Muscle layer of colon (tissue), 2 donors: ENCODE data around the gene SEPSECS.

ENCODE experiments used
- H3K27ac ChIP-seq: one replicate; pipeline ENCODE4 v1.7.0; 2013; ENCODE audit warnings: low read depth, mild to moderate bottlenecking, low read length, moderate library complexity
- H3K27me3 ChIP-seq, 2 donors: one replicate each; pipeline ENCODE4 v1.7.0; 2013; ENCODE audit warnings: low read length in 2 of 2, mild to moderate bottlenecking in 2 of 2; ENCODE audit not compliant: insufficient read depth in 2 of 2, control insufficient read depth in 1 of 2
- H3K36me3 ChIP-seq: one replicate; pipeline ENCODE4 v1.7.0; 2013; ENCODE audit warnings: mild to moderate bottlenecking, low read length; ENCODE audit not compliant: insufficient read depth
- H3K4me1 ChIP-seq: one replicate; pipeline ENCODE4 v1.7.0; 2013; ENCODE audit warnings: mild to moderate bottlenecking, low read length; ENCODE audit not compliant: insufficient read depth
- H3K4me3 ChIP-seq, 2 donors: one replicate each; pipeline ENCODE4 v1.7.0; 2013; ENCODE audit warnings: low read length in 2 of 2, low read depth in 1 of 2, mild to moderate bottlenecking in 1 of 2, moderate library complexity in 1 of 2
- H3K9ac ChIP-seq: one replicate; pipeline ENCODE4 v1.7.0; 2013; ENCODE audit warnings: low read length
- H3K9me3 ChIP-seq: one replicate; pipeline ENCODE4 v1.7.0; 2013; ENCODE audit warnings: mild to moderate bottlenecking, low read length
- donor health status: abdominal sarcoma.
- donor health status: Adenocarcinoma of cecum.

SEPSECS gene

GRCh38 chr4:25159837-25160713 is at the start of gene SEPSECS:
Gene SEPSECS (minus strand): TSS chr4:25160449. CDS start chr4:25160369, 80 bp downstream.
- Histone ChIP-seq H3K27me3 (no peaks in the 10 kb centered on the region), H3K9me3 (no peaks in the 10 kb centered on the region), H3K9ac (peak within 1 kb of the TSS; percentile 97), H3K4me1 (peaks cover 11% of the 10 kb centered on the region), H3K27ac (peak within 1 kb of the TSS; percentile 86), H3K4me3 (peak within 1 kb of the TSS; percentile 84 to 96), H3K36me3 (no peaks in the 10 kb centered on the region)

DNA sequence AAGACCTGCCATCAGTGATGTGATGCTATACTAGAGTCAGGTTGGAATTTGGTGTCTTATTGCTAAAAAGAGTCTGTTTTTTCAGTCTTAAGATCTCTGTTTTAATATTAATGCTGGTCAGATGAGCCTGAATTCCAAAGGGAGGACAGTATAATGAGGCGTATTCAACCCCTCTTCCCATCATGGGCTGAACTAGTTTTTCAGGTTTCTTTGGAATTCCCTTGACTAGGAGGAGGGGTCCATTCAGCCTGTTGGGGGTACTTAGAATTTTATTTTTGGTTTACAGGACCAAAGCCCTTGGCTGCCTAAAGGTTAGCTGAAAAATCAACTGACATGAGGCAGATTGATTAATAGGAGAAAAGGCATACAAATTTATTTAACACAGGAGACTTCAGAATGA is 49.5 kb upstream of the SEPSECS start:
- H3K4me3 ChIP-seq, result no peak overlapping the region
- no peaks in the 10 kb centered on the region for H3K27me3 ChIP-seq
- H3K9ac ChIP-seq, result no peak overlapping the region
- H3K9me3 ChIP-seq, result peaks cover 12% of the 10 kb centered on the region
- H3K4me1 ChIP-seq, result no peaks in the 10 kb centered on the region
- no peak overlapping the region for H3K27ac ChIP-seq
- H3K36me3 ChIP-seq, result no peaks in the 10 kb centered on the region

DNA sequence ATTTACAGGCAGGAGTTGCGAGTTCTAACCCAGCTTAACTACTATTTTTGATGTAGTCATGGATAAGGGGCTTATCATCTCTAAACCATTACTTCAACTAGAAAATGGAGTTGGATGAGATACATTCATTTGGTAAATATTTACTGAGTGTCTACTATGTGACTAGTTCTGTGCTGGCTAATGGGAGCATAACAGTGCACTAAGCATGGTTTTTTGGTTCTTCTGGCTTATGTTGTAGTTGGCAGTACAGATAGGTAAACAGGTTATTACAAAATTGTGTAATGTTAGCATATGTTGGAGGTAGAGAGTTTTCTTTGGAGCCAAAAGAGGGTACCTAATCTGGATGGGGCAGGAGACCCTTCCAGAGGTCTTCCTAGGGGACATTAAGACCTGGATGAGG is 47.7 kb upstream of the SEPSECS start:
- H3K36me3 ChIP-seq, result no peaks in the 10 kb centered on the region
- no peak overlapping the region for H3K9ac ChIP-seq
- H3K4me1 ChIP-seq, result no peaks in the 10 kb centered on the region
- peaks cover 10% of the 10 kb centered on the region for H3K9me3 ChIP-seq
- no peaks in the 10 kb centered on the region for H3K27me3 ChIP-seq
- no peak overlapping the region for H3K27ac ChIP-seq
- no peak overlapping the region for H3K4me3 ChIP-seq

GRCh38 chr4:25198713-25199112 is 38.5 kb upstream of the SEPSECS start:
- H3K9ac ChIP-seq, result no peak overlapping the region

GRCh38 chr4:25190407-25190806 is 30.2 kb upstream of the SEPSECS start:
- no peaks in the 10 kb centered on the region for H3K27me3 ChIP-seq
- no peaks in the 10 kb centered on the region for H3K4me1 ChIP-seq
- H3K27ac ChIP-seq, result no peak overlapping the region
- H3K36me3 ChIP-seq, result no peaks in the 10 kb centered on the region
- no peaks in the 10 kb centered on the region for H3K9me3 ChIP-seq
- no peak overlapping the region for H3K4me3 ChIP-seq
- H3K9ac ChIP-seq, result no peak overlapping the region

More at GRCh38 chr4:25198713-25199112, 38.5 kb upstream of the SEPSECS start:
- H3K4me3 ChIP-seq, result no peak overlapping the region
- no peak overlapping the region for H3K27ac ChIP-seq
- H3K4me1 ChIP-seq, result no peaks in the 10 kb centered on the region
- no peaks in the 10 kb centered on the region for H3K9me3 ChIP-seq
- no peaks in the 10 kb centered on the region for H3K27me3 ChIP-seq
- no peaks in the 10 kb centered on the region for H3K36me3 ChIP-seq

DNA sequence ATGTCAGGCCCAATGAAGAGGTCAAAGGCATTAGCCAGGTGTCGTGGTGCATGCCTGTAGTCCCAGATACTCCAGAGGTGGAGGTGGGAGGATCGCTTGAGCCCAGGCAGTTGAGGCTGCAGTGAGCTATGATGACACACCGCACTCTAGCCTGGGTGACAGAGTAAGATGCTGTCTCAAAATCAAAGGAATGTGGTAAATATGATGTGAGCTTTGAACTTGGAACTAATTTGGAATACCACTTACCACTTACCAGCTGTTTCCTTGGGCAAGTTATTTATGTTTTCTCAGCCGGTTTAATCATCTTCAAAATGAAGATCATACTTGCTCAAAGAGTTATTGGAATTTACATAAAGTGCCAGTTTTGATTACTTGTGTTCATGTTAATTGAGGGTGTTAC is 23.8 kb upstream of the SEPSECS start:
- Histone ChIP-seq H3K9me3 (no peaks in the 10 kb centered on the region), H3K4me1 (no peaks in the 10 kb centered on the region), H3K27ac (no peak overlapping the region), H3K27me3 (no peaks in the 10 kb centered on the region), H3K36me3 (no peaks in the 10 kb centered on the region), H3K4me3 (no peak overlapping the region), H3K9ac (no peak overlapping the region)

DNA sequence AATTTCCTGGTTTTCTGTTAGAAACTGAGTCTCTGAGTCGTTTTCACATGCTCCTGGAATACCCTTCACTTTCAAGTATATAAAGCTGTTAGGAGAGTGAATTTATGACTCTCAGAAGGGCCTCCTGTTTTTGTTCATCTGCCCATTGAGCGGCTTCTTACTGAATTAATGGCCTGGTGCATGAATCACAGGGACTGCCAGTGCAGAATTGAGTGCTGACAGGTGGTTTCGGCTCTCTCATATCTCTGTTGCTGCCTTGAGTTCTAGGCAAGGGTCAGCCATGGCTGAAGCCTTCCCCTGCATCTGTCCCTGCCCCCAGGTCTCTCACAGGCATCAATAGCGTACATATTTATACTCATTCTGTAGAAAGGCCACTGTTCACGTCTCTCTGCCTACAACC is 22.7 kb upstream of the SEPSECS start:
- no peaks in the 10 kb centered on the region for H3K27me3 ChIP-seq
- no peak overlapping the region for H3K27ac ChIP-seq
- no peaks in the 10 kb centered on the region for H3K4me1 ChIP-seq

GRCh38 chr4:25180524-25181131 is 20.4 kb upstream of the SEPSECS start:
- H3K4me1 ChIP-seq, result no peaks in the 10 kb centered on the region
- no peaks in the 10 kb centered on the region for H3K9me3 ChIP-seq
- H3K27ac ChIP-seq, result no peak overlapping the region
- H3K27me3 ChIP-seq, result no peaks in the 10 kb centered on the region
- H3K4me3 ChIP-seq, result no peak overlapping the region
- H3K9ac ChIP-seq, result no peak overlapping the region
- H3K36me3 ChIP-seq, result no peaks in the 10 kb centered on the region

More for the DNA sequence above, 22.7 kb upstream of the SEPSECS start:
- H3K9ac ChIP-seq, result no peak overlapping the region
- no peak overlapping the region for H3K4me3 ChIP-seq
- no peaks in the 10 kb centered on the region for H3K9me3 ChIP-seq
- H3K36me3 ChIP-seq, result no peaks in the 10 kb centered on the region

GRCh38 chr4:25178838-25179261 is 18.6 kb upstream of the SEPSECS start:
- no peak overlapping the region for H3K27ac ChIP-seq
- no peaks in the 10 kb centered on the region for H3K27me3 ChIP-seq
- no peak overlapping the region for H3K4me3 ChIP-seq
- H3K36me3 ChIP-seq, result no peaks in the 10 kb centered on the region
- H3K4me1 ChIP-seq, result peaks cover 5% of the 10 kb centered on the region
- H3K9ac ChIP-seq, result no peak overlapping the region
- H3K9me3 ChIP-seq, result no peaks in the 10 kb centered on the region

- no peak overlapping the region for H3K27ac ChIP-seq
- H3K36me3 ChIP-seq, result no peaks in the 10 kb centered on the region
- peaks cover 14% of the 10 kb centered on the region for H3K4me1 ChIP-seq
- no peaks in the 10 kb centered on the region for H3K9me3 ChIP-seq
- no peaks in the 10 kb centered on the region for H3K27me3 ChIP-seq
- no peak overlapping the region for H3K9ac ChIP-seq
- no peak overlapping the region for H3K4me3 ChIP-seq
These were observed 16.9 kb upstream of the SEPSECS start for GRCh38 chr4:25177147-25177546.

DNA sequence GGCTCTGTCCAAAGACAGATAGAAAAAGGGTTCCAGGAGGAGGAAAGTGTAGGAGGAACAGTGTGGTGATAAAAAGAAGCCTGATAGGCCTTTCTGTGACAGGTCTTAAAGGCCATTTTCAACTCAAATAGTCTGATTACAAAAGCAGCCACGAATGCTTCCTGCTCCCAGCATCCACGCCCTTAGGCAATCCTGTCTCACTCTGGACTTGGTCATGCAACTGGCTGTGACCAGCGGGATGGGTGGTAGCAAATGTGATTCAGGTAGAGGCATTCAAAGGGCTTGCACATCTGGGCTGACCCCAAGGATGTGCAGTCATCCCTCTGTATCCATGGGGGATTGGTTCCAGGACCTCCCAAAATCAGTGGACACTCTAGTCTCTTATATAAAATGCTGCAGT is 14.4 kb upstream of the SEPSECS start:
- Histone ChIP-seq H3K9ac (no peak overlapping the region), H3K4me1 (peaks cover 14% of the 10 kb centered on the region), H3K4me3 (no peak overlapping the region), H3K36me3 (no peaks in the 10 kb centered on the region), H3K27ac (no peak overlapping the region), H3K27me3 (no peaks in the 10 kb centered on the region), H3K9me3 (no peaks in the 10 kb centered on the region)
